Heart left ventricle (tissue), 16 donors: Measurements from ENCODE around the gene CIAO1. TPM values are rescaled to one million over a fixed set of nuclear protein-coding genes. Genes with fewer than 3 reads are reported as not detected.

Experiments used
- ATAC-seq, 4 donors: fragments of 200-7000 bp; cut with Tn5 transposase; one replicate each; pipeline ENCODE4 v1.9.1; 2020 to 2022; ENCODE audit warnings: moderate library complexity in 4 of 4, mild to moderate bottlenecking in 3 of 4, moderate number of reproducible peaks in 1 of 4
- DNase-seq, 5 donors: peaks; one replicate each; pipeline ENCODE4 v3.0.0-alpha.2; 2020
- H3K27ac ChIP-seq, 12 donors: fragments of 200-600 bp; sonication (generic) in 4 of 12; one replicate each; pipeline versions ENCODE4 v1.5.0 to v1.8.0; 2016 to 2022; ENCODE audit warnings: mild to moderate bottlenecking in 2 of 12
- H3K27me3 ChIP-seq, 9 donors: fragments of 200-600 bp; sonication (generic) in 2 of 9; one replicate each; pipeline versions ENCODE4 v1.5.1 to v1.8.0; 2016 to 2022; ENCODE audit warnings: mild to moderate bottlenecking in 3 of 9
- H3K36me3 ChIP-seq, 9 donors: fragments of 200-600 bp; sonication (generic) in 2 of 9; one replicate each; pipeline versions ENCODE4 v1.5.0 to v1.8.0; 2018 to 2022; ENCODE audit warnings: mild to moderate bottlenecking in 2 of 9
- H3K4me1 ChIP-seq, 12 donors: fragments of 200-600 bp; sonication (generic) in 4 of 12; one replicate each; pipeline versions ENCODE4 v1.5.0 to v1.8.0; 2016 to 2022; ENCODE audit warnings: mild to moderate bottlenecking in 3 of 12
- H3K4me3 ChIP-seq, 12 donors: fragments of 200-600 bp; sonication (generic) in 4 of 12; one replicate each; pipeline versions ENCODE4 v1.5.0 to v1.8.0; 2017 to 2022; ENCODE audit warnings: mild to moderate bottlenecking in 9 of 12, moderate library complexity in 4 of 12
- H3K9me3 ChIP-seq, 12 donors: fragments of 200-600 bp; sonication (generic) in 4 of 12; one replicate each; pipeline versions ENCODE4 v1.5.0 to v1.8.0; 2016 to 2022; ENCODE audit warnings: mild to moderate bottlenecking in 1 of 12
- POLR2A ChIP-seq, 2 donors: fragments of 450-650 bp; IDR thresholded peaks; one replicate each; pipeline ENCODE4 v1.6.1; 2017; ENCODE audit warnings: antibody characterized with exemption in 2 of 2, mild to moderate bottlenecking in 2 of 2, moderate library complexity in 2 of 2
- WGBS, 4 donors: extraction: QIAGEN DNeasy Blood & Tissue Kit in 2 of 4; methylation state at CpG; one replicate each; pipeline versions ENCODE4 v1.1.5 to v1.1.7; 2013 to 2018; 5-methylcytosine and 5-hydroxymethylcytosine counted together
- intact Hi-C, 10 donors: fragments of 100-400 bp; cut with DNase I; formaldehyde crosslinking; loops; one replicate each; pipeline versions ENCODE4 v1.11.1 to v1.14.2; 2022
- polyA plus RNA-seq, 2 donors: library from polyadenylated mRNA; stranded (reverse); fragments of 200-250 nt; gene quantifications; one replicate each; pipeline ENCODE4 v1.2.3, GENCODE V29; 2013
- total RNA-seq, 9 donors: library from RNA; depleted of rRNA in 2 of 9; stranded (reverse); fragments of >200 nt in 2 of 9; fragmentation: NEBNext Ultra II Directional in 3 of 9; extraction: Animal tissue kit (Norgen Biotek cat#: 25700) in 3 of 9; gene quantifications; one replicate each; pipeline versions ENCODE4 v1.1.0 to v1.2.4, GENCODE V29; 2016 to 2023
- TF ChIP-seq, protein P1 (sequence below), 12 donors: fragments of 200-600 bp; sonication (generic) in 4 of 12; IDR thresholded peaks; one replicate each; pipeline versions ENCODE4 v1.5.0 to v1.8.0; 2018 to 2022; ENCODE audit warnings: antibody characterized with exemption in 12 of 12, mild to moderate bottlenecking in 5 of 12
- donor health status: ischemic (EF 13 %, LVEDD 7.1; RV severe dilation, severe dysfunction).
- donor health status: healthy with polysubstance abuse.
- donor health status: DM: no; HTN: yes; CAD: no.
- donor health status: DM: no; HTN: no; CAD: no.
- donor health status: ischemic (EF 25% LVEDD 6.9; RV normal size, moderate dysfunction).
- donor health status: ischemic (EF 25% LVEDD 5.7; RV mildly dilated, moderate dysfunction).
- donor health status: healthy.
- donor health status: DM: yes; HTN: yes; CAD: no.
- donor health status: ischemic (EF 35%, LVEDD 5.7; RV mildly dilated, moderate dysfunction).
- donor health status: nonischemic (EF 11% LVEDD 7.7; RV severe dilation, severe dysfunction).
- donor health status: DM: yes; HTN: yes; CAD: no.
- donor health status: PGD.
- donor health status: ischemic (EF 29% LVEDD 5.4; RV normal size, mild dysfunction).
- donor health status: nonischemic (EF 23%, LVEDD 6.1; RV moderate dilation, normal function).

The CIAO1 gene
- total and polyA plus RNA-seq, 11 donors = 20.5 to 109 (median 68.7) TPM

DNA sequence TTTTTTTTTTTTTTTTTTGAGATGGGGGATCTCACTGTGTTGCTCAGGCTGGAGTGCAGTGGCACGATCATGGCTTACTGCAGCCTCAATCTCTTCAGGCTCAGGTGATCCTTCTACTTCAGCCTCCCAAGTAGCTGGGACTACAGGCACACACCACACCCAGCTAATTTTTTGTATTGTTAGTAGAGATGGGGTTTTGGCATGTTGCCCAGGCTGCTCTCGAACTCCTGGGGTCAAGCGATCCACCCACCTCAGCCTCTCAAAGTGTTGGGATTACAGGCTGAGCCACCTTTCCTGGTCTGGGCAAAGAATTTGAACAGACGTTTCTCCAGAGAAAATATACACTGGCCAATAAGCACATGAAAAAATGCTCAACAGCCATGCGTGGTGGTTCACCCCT lies 42.2 kb downstream of the CIAO1 start:
- Histone ChIP-seq H3K27ac (no peak overlapping the region), H3K9me3 (no peaks in the 10 kb centered on the region), H3K4me3 (no peak overlapping the region), H3K36me3 (peaks cover 0 to 14% (median 8%) of the 10 kb centered on the region in 9 donors), H3K27me3 (no peaks in the 10 kb centered on the region), H3K4me1 (peaks cover 0 to 26% (median 19%) of the 10 kb centered on the region in 12 donors)
- intact Hi-C loops = loop anchor here in 6 of 10 donors (5.0 to 10.0 kb wide), 5 partner anchors 34 to 199 kb away; partner anchors contain the start of gene NEURL3 (in 3 of the 6)
- TF ChIP-seq, protein P1, sequence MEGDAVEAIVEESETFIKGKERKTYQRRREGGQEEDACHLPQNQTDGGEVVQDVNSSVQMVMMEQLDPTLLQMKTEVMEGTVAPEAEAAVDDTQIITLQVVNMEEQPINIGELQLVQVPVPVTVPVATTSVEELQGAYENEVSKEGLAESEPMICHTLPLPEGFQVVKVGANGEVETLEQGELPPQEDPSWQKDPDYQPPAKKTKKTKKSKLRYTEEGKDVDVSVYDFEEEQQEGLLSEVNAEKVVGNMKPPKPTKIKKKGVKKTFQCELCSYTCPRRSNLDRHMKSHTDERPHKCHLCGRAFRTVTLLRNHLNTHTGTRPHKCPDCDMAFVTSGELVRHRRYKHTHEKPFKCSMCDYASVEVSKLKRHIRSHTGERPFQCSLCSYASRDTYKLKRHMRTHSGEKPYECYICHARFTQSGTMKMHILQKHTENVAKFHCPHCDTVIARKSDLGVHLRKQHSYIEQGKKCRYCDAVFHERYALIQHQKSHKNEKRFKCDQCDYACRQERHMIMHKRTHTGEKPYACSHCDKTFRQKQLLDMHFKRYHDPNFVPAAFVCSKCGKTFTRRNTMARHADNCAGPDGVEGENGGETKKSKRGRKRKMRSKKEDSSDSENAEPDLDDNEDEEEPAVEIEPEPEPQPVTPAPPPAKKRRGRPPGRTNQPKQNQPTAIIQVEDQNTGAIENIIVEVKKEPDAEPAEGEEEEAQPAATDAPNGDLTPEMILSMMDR (IDR thresholded peaks at IDR 0.05) = no peak
- TF ChIP-seq POLR2A (IDR thresholded peaks at IDR 0.05) = no peak
- WGBS, 4 donors = 75 to 86% (median 82%) methylated on average over 5 of the region's 5 CpGs
- no peak for DNase-seq
- no peak for ATAC-seq

DNA sequence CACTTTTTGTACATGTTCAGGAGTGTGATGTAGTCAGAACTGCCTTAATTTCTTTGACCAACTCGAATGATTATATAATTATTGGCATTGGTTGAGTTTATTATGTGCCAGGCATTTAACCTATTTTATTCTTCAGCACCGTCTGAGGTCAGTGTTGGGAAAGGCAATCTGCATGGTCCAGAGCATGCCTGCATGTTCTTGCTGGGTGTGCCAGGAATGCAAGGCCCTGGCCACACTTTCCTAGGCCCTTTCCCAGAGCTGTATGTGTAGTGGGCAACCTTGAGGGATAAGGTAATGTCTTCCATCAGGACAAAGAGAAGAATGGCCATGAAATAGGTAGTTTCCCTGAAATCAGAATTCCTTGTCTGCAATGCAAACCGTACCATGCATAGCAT lies 49.0 kb downstream of the CIAO1 start:
- Histone ChIP-seq H3K27me3 (peaks cover 0 to 14% (median 4%) of the 10 kb centered on the region in 9 donors), H3K4me1 (peaks cover 0 to 30% (median 0%) of the 10 kb centered on the region in 12 donors), H3K36me3 (no peaks in the 10 kb centered on the region), H3K27ac (peak overlapping the region in 1 of 12 donors; percentile 79), H3K4me3 (no peak overlapping the region), H3K9me3 (no peaks in the 10 kb centered on the region)
- DNase-seq = no peak
- 71 to 83% (median 75%) methylated on average over 3 of the region's 3 CpGs for WGBS, 4 donors
- no peak for ATAC-seq
- no peak for TF ChIP-seq POLR2A (IDR thresholded peaks at IDR 0.05)
- TF ChIP-seq, protein P1 (IDR thresholded peaks at IDR 0.05) = no peak
- intact Hi-C loops = no loop called here

DNA sequence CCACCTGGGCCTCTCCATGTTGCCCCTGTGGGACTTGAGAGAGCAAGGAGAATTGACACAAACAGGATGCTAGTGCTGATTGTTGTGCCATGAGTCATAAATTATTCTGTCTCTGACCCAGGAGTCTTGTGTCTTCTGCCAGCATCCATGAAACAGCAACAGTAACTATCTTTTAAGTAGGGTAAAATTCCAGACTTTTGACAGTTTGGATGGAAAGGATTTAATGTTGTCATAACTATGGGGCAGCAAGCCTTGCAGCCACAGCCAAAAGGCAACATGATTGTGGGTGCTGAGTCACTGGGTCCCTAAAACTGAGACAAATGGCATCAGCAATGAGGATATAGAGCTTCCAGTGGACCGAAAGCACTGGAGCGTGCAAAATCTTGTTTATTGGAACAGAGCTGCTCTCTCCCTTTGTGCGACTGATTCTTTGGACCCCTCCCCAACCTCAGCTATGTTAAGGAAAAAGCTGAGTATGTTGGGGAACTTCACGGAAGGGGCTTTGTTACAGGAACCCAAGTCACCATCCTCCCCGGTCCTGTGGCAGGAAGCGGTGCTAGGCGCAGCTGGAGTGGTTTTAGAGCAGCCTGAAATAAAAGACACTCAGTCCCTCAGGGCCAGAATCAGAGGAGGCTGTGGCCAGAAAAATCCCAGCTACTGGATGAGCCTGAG lies 49.5 kb downstream of the CIAO1 start:
- Histone ChIP-seq H3K36me3 (no peaks in the 10 kb centered on the region), H3K4me3 (peak overlapping the region in 1 of 12 donors; percentile 17), H3K4me1 (peaks cover 0 to 36% (median 0%) of the 10 kb centered on the region in 12 donors), H3K27ac (peak overlapping the region in 5 of 12 donors; percentile 1 to 79 (median 17)), H3K27me3 (peaks cover 0 to 19% (median 4%) of the 10 kb centered on the region in 9 donors), H3K9me3 (no peaks in the 10 kb centered on the region)
- no peak for TF ChIP-seq POLR2A (IDR thresholded peaks at IDR 0.05)
- TF ChIP-seq, protein P1 (IDR thresholded peaks at IDR 0.05) = no peak
- intact Hi-C loops = no loop called here
- DNase-seq = no peak
- WGBS, 4 donors = 53 to 67% (median 57%) methylated on average over 7 of the region's 7 CpGs
- ATAC-seq = peak in 1 of 4 donors; percentile 48

DNA sequence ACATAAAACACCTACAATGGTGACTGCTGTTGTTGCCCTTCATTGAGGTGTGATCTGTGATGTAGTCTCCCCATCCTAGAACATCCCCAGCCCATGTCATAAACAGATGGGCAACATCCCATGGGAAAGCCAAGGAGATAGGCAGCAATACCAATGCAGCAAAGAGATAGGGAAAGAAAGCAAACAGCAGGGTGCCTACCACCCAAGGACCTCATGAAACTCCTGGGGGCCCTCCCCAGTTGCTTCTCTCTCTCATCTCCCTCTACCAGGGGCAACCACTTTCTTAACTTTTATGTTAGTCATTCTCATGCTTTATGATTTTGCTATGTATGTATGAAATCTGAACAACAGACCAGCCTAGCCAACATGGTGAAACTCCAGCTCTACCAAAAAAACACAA lies 51.0 kb downstream of the CIAO1 start:
- no peaks in the 10 kb centered on the region for H3K9me3 ChIP-seq
- ATAC-seq (no peak), DNase-seq (no peak)
- no peak for TF ChIP-seq POLR2A (IDR thresholded peaks at IDR 0.05)
- TF ChIP-seq, protein P1 (IDR thresholded peaks at IDR 0.05) = no peak
- peak overlapping the region in 1 of 12 donors; percentile 79 for H3K27ac ChIP-seq
- H3K4me1 ChIP-seq = peaks cover 0 to 47% (median 6%) of the 10 kb centered on the region in 12 donors
- H3K27me3 ChIP-seq = peaks cover 0 to 25% (median 4%) of the 10 kb centered on the region in 9 donors
- intact Hi-C loops = no loop called here
- no peaks in the 10 kb centered on the region for H3K36me3 ChIP-seq
- H3K4me3 ChIP-seq = no peak overlapping the region
